Activated CD4-positive, alpha-beta memory T cell treated with anti-CD3 and anti-CD28 coated beads, Interleukin-2, amount 10 ng/mL, durations not matched to agents 7 days and 5 days (primary cell): ENCODE measurements around the gene ATAD3B. TPM values are rescaled to one million over a fixed set of nuclear protein-coding genes. Genes with fewer than 3 reads are reported as not detected.
"Not testable (repeated sequence)": the region's sequence is repeated elsewhere in the genome, so short reads cannot be mapped to it uniquely, and the experiment has no call there.

Experiments
- CTCF ChIA-PET: fragments of 350-600 bp; sonication (Branson Sonifier 250); formaldehyde crosslinking; loops from one replicate; lab custom pipeline; 2021; ENCODE audit warnings: antibody characterized with exemption, inconsistent platforms; lab: Charles Lee
- POLR2A ChIA-PET: fragments of 350-600 bp; sonication (Branson Sonifier 250); formaldehyde crosslinking; loops from one replicate; lab custom pipeline; 2021; ENCODE audit warnings: antibody characterized with exemption; lab: Charles Lee
- DNase-seq: peaks from one replicate; pipeline ENCODE4 v3.0.0-alpha.2; 2020
- H3K27ac Mint-ChIP-seq: one replicate; pipeline ENCODE4 v1.8.0; 2021; ENCODE audit warnings: mild to moderate bottlenecking, mixed read lengths
- H3K27me3 Mint-ChIP-seq: one replicate; pipeline ENCODE4 v1.8.0; 2021; ENCODE audit warnings: mixed read lengths
- H3K36me3 Mint-ChIP-seq: one replicate; pipeline ENCODE4 v1.8.0; 2021; ENCODE audit warnings: low read depth, mixed read lengths
- H3K4me1 Mint-ChIP-seq: one replicate; pipeline ENCODE4 v1.8.0; 2021; ENCODE audit warnings: mixed read lengths
- H3K4me3 Mint-ChIP-seq: one replicate; pipeline ENCODE4 v1.8.0; 2021; ENCODE audit warnings: mild to moderate bottlenecking, mixed read lengths
- H3K9me3 Mint-ChIP-seq: one replicate; pipeline ENCODE4 v1.8.0; 2021; ENCODE audit warnings: mixed read lengths
- total RNA-seq, 2 experiments: library from RNA; stranded (reverse); gene quantifications; one replicate each; pipeline ENCODE4 v1.2.3, GENCODE V29; 2021

Gene ATAD3B
- total RNA-seq, 2 experiments from 2014 or later = 25.5 to 26.9 TPM

GRCh38 chr1:1483714-1484113 is 12.1 kb downstream of the ATAD3B start:
- H3K4me1 Mint-ChIP-seq = no peaks in the 10 kb centered on the region
- H3K9me3 Mint-ChIP-seq = no peaks in the 10 kb centered on the region
- H3K27ac Mint-ChIP-seq = no peak overlapping the region
- ChIA-PET CTCF (no interaction called here), POLR2A (interaction anchor here (0.7 kb wide), 1 partner anchor 16 kb away, joined by 3 read pairs; no protein-coding TSS in a partner anchor)
- H3K4me3 Mint-ChIP-seq = no peak overlapping the region
- H3K36me3 Mint-ChIP-seq = peaks cover 24% of the 10 kb centered on the region
- H3K27me3 Mint-ChIP-seq = no peaks in the 10 kb centered on the region
- DNase-seq = no peak

- H3K4me3 Mint-ChIP-seq, DNase-seq, H3K9me3 Mint-ChIP-seq, H3K27me3 Mint-ChIP-seq, H3K4me1 Mint-ChIP-seq, H3K27ac Mint-ChIP-seq, CTCF ChIA-PET, POLR2A ChIA-PET: not testable (repeated sequence)
- peaks cover 28% of the 10 kb centered on the region for H3K36me3 Mint-ChIP-seq
Measured at GRCh38 chr1:1484976-1485750, 13.6 kb downstream of the ATAD3B start.

- H3K4me3 Mint-ChIP-seq, POLR2A ChIA-PET, H3K9me3 Mint-ChIP-seq, H3K27me3 Mint-ChIP-seq, H3K4me1 Mint-ChIP-seq, CTCF ChIA-PET, DNase-seq, H3K27ac Mint-ChIP-seq: not testable (repeated sequence)
- peaks cover 29% of the 10 kb centered on the region for H3K36me3 Mint-ChIP-seq
Measured at GRCh38 chr1:1485755-1486317, 14.3 kb downstream of the ATAD3B start.

- H3K9me3 Mint-ChIP-seq = peaks cover 2% of the 10 kb centered on the region
- no peak overlapping the region for H3K27ac Mint-ChIP-seq
- CTCF ChIA-PET = no interaction called here
- DNase-seq = no peak
- H3K27me3 Mint-ChIP-seq = no peaks in the 10 kb centered on the region
- H3K4me3 Mint-ChIP-seq = no peak overlapping the region
- POLR2A ChIA-PET = no interaction called here
- no peaks in the 10 kb centered on the region for H3K4me1 Mint-ChIP-seq
- peaks cover 45% of the 10 kb centered on the region for H3K36me3 Mint-ChIP-seq
Measured at GRCh38 chr1:1487701-1488100, 16.1 kb downstream of the ATAD3B start.

- peaks cover 5% of the 10 kb centered on the region for H3K9me3 Mint-ChIP-seq
- POLR2A ChIA-PET = no interaction called here
- H3K4me1 Mint-ChIP-seq = no peaks in the 10 kb centered on the region
- no peaks in the 10 kb centered on the region for H3K27me3 Mint-ChIP-seq
- no peak overlapping the region for H3K27ac Mint-ChIP-seq
- CTCF ChIA-PET = no interaction called here
- peaks cover 57% of the 10 kb centered on the region for H3K36me3 Mint-ChIP-seq
- no peak overlapping the region for H3K4me3 Mint-ChIP-seq
- no peak for DNase-seq
Measured at GRCh38 chr1:1489231-1489630, 17.7 kb downstream of the ATAD3B start.

- H3K4me1 Mint-ChIP-seq = no peaks in the 10 kb centered on the region
- H3K4me3 Mint-ChIP-seq = no peak overlapping the region
- H3K27ac Mint-ChIP-seq = no peak overlapping the region
- H3K9me3 Mint-ChIP-seq = peaks cover 5% of the 10 kb centered on the region
- POLR2A ChIA-PET = no interaction called here
- H3K27me3 Mint-ChIP-seq = no peaks in the 10 kb centered on the region
- CTCF ChIA-PET = no interaction called here
- DNase-seq = no peak
- peaks cover 62% of the 10 kb centered on the region for H3K36me3 Mint-ChIP-seq
Measured at GRCh38 chr1:1489861-1490260, 18.3 kb downstream of the ATAD3B start.

GRCh38 chr1:1490633-1491230 is 19.2 kb downstream of the ATAD3B start:
- H3K27me3 Mint-ChIP-seq = no peaks in the 10 kb centered on the region
- H3K4me3 Mint-ChIP-seq = no peak overlapping the region
- POLR2A ChIA-PET = no interaction called here
- peaks cover 63% of the 10 kb centered on the region for H3K36me3 Mint-ChIP-seq
- H3K4me1 Mint-ChIP-seq = no peaks in the 10 kb centered on the region
- no peak overlapping the region for H3K27ac Mint-ChIP-seq
- DNase-seq = no peak
- H3K9me3 Mint-ChIP-seq = peaks cover 5% of the 10 kb centered on the region
- CTCF ChIA-PET = no interaction called here

GRCh38 chr1:1491601-1492000 is 20.0 kb downstream of the ATAD3B start:
- H3K9me3 Mint-ChIP-seq = peaks cover 5% of the 10 kb centered on the region
- no peaks in the 10 kb centered on the region for H3K27me3 Mint-ChIP-seq
- no peak overlapping the region for H3K4me3 Mint-ChIP-seq
- CTCF ChIA-PET = interaction anchor here (0.9 kb wide), 1 partner anchor 14 kb away, joined by 3 read pairs; no protein-coding TSS in a partner anchor
- H3K4me1 Mint-ChIP-seq = no peaks in the 10 kb centered on the region
- H3K27ac Mint-ChIP-seq = no peak overlapping the region
- DNase-seq = no peak
- H3K36me3 Mint-ChIP-seq = peaks cover 63% of the 10 kb centered on the region
- POLR2A ChIA-PET = no interaction called here

GRCh38 chr1:1494311-1494710 is 22.7 kb downstream of the ATAD3B start:
- H3K36me3 Mint-ChIP-seq = peaks cover 50% of the 10 kb centered on the region

GRCh38 chr1:1495461-1495975 is 24.0 kb downstream of the ATAD3B start:
- H3K4me1 Mint-ChIP-seq, H3K4me3 Mint-ChIP-seq, CTCF ChIA-PET, POLR2A ChIA-PET, H3K9me3 Mint-ChIP-seq, DNase-seq, H3K27me3 Mint-ChIP-seq, H3K27ac Mint-ChIP-seq: not testable (repeated sequence)
- H3K36me3 Mint-ChIP-seq = peaks cover 38% of the 10 kb centered on the region

More at GRCh38 chr1:1494311-1494710, 22.7 kb downstream of the ATAD3B start:
- POLR2A ChIA-PET, H3K4me1 Mint-ChIP-seq, H3K9me3 Mint-ChIP-seq, H3K27ac Mint-ChIP-seq, H3K27me3 Mint-ChIP-seq, CTCF ChIA-PET, H3K4me3 Mint-ChIP-seq, DNase-seq: not testable (repeated sequence)

- Mint-ChIP-seq H3K27ac (peak overlapping the region; percentile 91), H3K4me3 (peak overlapping the region; percentile 73), H3K4me1 (peaks cover 23% of the 10 kb centered on the region)
- not testable (repeated sequence) for H3K36me3 Mint-ChIP-seq, H3K9me3 Mint-ChIP-seq, H3K27me3 Mint-ChIP-seq
- POLR2A ChIA-PET = interaction anchor here (0.8 to 1.6 kb wide), 3 partner anchors 65 to 130 kb away, joined by 3 to 5 read pairs (median 4); partner anchors contain the start of gene AURKAIP1
- DNase-seq = peak; percentile 86
- CTCF ChIA-PET = interaction anchor here (0.6 to 2.0 kb wide), 12 partner anchors 13 to 254 kb away, joined by 3 to 8 read pairs (median 4); partner anchors contain the start of genes AURKAIP1 and CCNL2
Measured at GRCh38 chr1:1504777-1505365, 33.3 kb downstream of the ATAD3B start.

- H3K4me1 Mint-ChIP-seq = peaks cover 23% of the 10 kb centered on the region
- H3K27me3 Mint-ChIP-seq, H3K36me3 Mint-ChIP-seq, H3K9me3 Mint-ChIP-seq: not testable (repeated sequence)
- POLR2A ChIA-PET = interaction anchor here (1.1 to 1.6 kb wide), 2 partner anchors 105 to 130 kb away, joined by 4 to 5 read pairs; partner anchors contain the start of gene AURKAIP1
- H3K4me3 Mint-ChIP-seq = peak overlapping the region; percentile 73
- CTCF ChIA-PET = interaction anchor here (0.6 to 2.0 kb wide), 11 partner anchors 14 to 164 kb away, joined by 3 to 8 read pairs (median 4); partner anchors contain the start of genes AURKAIP1 and CCNL2
- DNase-seq = peak; percentile 35
- peak overlapping the region; percentile 91 for H3K27ac Mint-ChIP-seq
Measured at GRCh38 chr1:1505366-1505798, 33.8 kb downstream of the ATAD3B start.
